GM19035 (cell line): Measurements from ENCODE around the gene PNPLA7.
"Not testable (repeated sequence)": the region's sequence is repeated elsewhere in the genome, so short reads cannot be mapped to it uniquely, and the experiment has no call there.

ENCODE experiments used
- ATAC-seq: cut with Tn5 transposase; IDR thresholded peaks from one replicate; pipeline ENCODE4 v1.9.1; 2021; ENCODE audit not compliant: unreplicated experiment

The PNPLA7 gene

DNA sequence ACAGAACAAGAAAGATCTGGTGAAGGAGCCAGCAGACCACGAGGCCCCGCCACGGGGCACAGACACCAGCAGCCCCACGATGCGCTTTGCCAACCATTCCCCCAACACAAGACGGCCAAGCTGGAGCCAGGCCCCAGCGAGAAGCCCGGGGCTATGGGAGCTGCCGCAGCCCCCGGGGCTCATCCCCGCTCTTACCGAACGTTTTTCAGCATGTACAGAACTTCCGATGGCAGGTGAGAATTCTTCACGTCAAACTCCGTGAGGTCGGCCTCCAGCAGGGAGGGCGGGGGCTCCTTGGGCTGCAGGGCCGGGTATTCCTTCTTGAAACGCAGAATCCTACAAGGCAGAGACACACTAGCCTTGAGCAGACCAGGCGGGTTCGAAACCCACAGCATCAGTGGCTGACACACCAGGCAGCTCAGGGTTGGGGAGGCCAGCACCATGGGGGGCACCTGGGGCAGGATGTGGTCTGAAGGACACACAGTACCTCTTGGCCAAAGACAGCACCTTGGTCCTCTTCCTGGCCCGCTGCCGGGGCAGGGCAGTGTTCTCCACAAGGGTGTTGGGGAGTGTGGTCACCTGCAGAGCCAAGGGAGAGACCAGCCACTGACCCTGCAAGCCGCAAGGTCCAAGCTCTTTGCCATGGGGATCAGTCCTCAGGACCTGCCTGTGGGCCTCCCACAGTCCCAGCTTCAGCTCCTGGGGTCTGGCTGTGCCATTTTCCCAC, 6.8 kb downstream of the PNPLA7 start:
- ATAC-seq, result no peak

DNA sequence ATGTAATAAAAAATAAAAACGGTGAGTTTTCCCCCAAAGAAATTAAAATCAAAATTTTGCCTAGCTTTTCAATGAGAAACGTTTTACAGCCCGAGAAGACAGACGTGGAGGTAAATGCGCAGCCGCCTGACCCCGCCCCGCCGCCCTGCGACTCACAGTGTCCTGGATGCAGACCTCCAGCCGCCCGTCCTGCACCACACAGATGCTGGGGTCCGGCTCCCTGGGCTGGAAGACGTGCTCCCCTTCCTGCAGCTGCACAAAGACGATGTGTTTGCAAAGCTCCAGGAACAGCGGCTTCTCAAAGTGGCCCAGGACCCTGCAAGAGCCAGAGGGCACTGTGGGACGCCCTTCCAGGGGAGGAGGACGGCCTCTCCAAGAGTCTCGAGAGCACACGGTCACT, 7.7 kb downstream of the PNPLA7 start:
- no peak for ATAC-seq

DNA sequence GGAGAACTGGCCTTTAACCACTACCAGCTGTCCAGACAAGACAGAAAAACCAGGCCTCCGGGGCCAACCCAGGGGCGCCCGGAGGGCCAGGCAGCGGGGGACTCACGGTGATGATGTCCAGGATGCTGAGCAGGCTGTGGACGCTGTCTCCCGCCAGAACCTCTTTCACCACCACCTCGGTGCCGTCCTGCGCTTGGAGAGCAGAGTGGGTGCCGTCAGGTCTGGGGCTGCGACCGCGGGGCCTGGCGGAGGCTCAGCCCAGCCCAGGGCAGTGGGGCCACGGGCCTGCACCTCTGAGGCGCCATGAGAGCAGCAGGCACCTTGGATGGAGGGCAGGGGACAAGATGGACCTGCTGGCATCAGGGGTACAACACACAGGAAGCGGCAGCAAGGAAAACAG, 9.7 kb downstream of the PNPLA7 start:
- no peak for ATAC-seq

DNA sequence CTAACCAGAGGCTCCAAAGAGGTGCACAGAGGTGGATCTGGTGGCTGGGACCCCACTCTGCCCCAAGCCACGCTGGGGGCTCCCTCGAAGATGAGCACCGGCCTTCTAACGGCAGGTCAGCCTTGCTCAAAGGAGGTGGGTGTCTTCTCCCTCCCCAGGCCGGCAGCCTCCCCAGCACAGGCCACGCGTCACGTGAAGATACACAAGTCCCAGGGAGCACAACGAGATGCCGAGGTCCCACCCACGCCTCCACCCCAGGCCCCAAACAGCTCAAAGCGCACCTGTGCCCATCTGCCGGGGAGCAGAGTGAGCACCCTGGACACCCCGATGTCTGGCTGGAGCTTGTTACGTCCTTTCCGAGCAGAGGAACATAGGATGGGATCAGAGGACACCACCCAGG, 12.1 kb downstream of the PNPLA7 start:
- ATAC-seq, result no peak

DNA sequence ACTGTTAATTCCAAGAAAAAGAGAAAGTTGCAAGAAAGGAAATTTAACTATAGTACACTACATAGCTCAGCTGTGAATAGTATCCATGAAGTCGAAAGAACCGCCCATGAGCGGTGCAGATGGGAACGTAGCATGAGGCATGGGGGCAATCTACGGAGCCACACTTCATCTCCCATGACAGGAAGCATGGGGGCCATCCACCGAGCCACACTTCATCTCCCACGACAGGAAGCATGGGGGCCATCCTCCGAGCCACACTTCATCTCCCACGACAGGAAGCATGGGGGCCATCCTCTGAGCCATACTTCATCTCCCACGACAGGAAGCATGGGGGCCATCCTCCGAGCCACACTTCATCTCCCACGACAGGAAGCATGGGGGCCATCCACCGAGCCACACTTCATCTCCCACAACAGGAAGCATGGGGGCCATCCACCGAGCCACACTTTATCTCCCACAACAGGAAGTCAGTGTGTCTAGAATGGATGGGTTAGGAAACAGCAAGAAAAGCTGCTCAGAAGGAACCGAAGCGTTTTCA, 13.5 kb downstream of the PNPLA7 start:
- not testable (repeated sequence) for ATAC-seq

DNA sequence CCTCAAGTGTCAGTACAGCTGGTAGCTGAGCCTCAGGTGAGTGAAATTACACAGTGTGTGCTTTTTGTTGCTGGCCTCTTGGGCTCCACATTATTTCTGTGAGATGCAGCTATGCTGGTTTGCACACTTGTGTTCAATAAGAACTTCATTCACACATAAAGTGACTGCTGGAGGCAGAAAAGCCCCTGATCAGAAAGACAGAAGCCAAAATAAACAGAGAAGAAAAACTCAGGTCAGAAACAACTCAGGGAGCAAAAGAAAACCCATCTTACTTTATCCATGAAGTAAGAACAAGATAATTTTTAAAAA, 15.1 kb downstream of the PNPLA7 start:
- ATAC-seq, result no peak

DNA sequence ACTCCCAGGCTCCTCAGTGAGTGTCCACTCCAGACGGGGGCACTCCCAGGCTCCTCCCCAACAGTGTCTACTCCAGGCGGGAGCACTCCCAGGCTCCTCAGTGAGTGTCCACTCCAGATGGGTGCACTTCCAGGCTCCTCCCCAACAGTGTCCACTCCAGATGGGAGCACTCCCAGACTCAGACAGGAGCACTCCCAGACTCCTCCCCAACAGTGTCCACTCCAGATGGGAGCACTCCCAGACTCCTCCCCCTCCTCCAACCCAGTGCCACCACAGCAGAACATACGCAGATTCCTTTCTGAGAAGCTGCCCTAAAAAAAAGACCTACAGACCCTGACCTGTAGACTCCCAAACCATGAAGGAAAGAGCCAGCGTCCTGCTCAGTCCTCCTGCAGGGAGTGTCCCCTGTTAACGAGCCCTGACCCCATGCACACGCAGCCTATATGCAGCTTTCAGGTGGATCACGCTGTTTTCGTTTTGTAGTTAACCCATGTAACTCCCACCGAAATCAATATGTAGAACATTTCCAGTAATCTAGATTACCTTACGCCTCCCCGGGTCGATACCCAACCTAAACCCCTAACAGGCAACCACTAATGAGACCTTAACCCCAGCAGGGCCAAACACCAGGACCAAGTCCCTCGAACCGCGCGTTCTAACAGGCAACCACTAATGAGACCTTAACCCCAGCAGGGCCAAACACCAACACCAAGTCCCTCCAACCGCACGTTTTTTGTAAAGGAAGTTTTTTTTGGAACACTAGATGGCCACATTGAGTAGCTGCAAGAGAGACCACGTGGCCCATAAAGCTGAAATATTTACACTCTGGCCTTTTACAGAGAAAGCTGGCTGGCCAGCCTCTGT, 15.7 kb downstream of the PNPLA7 start:
- ATAC-seq, result no peak

DNA sequence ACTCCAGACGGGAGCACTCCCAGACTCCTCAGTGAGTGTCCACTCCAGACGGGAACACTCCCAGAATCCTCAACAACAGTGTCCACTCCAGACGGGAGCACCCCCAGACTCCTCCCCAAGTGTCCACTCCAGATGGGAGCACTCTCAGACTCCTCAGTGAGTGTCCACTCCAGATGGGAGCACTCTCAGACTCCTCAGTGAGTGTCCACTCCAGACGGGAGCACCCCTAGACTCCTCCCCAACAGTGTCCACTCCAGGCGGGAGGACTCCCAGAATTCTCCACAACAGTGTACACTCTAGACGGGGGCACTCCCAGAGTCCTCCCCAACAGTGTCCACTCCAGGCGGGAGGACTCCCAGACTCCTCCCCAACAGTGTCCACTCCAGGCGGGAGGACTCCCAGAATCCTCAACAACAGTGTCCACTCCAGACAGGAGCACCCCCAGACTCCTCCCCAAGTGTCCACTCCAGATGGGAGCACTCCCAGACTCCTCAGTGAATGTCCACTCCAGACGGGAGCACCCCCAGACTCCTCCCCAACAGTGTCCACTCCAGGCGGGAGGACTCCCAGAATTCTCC, 17.2 kb downstream of the PNPLA7 start:
- not testable (repeated sequence) for ATAC-seq

DNA sequence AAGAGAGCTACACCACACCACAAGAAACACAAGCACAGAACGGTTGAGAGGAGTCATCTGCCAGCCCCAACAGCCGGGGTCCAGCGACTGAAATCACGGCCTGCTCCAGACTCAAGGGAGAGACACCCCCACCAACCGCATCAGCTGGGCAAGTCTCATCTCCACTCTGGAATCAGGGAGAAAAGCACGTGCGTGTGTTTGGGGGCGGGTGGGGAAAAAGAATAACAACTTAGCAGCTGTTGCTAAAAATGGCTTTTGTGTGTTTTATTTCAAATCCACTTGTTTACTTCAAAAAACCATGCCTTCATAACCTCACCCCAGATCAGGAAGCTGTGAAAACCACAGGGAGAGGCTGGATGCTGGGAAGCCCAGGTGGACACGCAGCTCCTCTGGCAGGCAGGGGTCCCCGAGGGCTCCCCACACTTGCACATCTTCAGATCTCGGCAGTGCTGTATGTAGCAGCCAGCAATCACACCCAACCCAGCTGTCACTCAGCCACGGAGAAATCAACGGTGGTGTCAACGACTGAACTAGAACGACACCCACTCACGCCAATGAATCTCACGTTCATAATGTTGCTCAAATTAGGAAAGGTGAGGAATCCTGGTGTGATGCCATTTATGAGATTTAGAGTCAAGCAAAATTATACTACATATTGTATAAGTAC, 19.0 kb downstream of the PNPLA7 start:
- ATAC-seq, result no peak

DNA sequence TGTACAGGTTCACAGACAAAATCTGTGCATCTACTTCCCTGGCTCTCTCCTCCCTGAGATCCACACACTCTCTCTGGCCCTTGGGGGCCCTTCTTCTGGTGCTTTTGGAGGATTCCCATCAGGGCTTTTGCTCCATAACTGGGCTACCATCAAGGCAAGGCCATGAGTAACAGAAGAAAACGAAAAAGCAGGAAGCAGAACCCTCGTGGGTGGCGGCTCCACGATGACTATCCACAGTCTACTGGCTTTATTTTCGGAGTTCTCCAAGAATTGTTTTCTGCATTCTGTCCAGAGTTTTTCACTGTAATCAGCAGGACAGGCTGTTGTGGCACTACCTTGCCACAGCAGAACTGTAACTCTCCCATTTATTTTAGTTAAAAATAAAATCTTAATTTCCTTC, 19.9 kb downstream of the PNPLA7 start:
- no peak for ATAC-seq

DNA sequence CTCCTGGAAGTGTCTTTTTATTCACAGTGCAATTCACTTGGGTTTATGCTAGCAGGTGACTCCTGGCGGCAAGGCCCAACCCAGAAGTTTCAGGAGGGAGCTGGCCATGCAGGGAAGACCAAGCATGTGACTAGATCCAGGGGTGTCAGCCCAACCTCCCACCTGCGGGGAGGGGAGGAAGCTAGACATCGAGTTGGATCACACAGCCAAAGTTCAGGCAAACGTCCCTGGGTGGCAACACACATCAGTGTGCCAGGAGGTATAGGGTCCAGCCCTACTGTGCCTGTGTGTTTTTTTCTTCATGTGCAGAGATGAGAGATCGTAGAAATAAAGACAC, 25.3 kb downstream of the PNPLA7 start:
- no peak for ATAC-seq

DNA sequence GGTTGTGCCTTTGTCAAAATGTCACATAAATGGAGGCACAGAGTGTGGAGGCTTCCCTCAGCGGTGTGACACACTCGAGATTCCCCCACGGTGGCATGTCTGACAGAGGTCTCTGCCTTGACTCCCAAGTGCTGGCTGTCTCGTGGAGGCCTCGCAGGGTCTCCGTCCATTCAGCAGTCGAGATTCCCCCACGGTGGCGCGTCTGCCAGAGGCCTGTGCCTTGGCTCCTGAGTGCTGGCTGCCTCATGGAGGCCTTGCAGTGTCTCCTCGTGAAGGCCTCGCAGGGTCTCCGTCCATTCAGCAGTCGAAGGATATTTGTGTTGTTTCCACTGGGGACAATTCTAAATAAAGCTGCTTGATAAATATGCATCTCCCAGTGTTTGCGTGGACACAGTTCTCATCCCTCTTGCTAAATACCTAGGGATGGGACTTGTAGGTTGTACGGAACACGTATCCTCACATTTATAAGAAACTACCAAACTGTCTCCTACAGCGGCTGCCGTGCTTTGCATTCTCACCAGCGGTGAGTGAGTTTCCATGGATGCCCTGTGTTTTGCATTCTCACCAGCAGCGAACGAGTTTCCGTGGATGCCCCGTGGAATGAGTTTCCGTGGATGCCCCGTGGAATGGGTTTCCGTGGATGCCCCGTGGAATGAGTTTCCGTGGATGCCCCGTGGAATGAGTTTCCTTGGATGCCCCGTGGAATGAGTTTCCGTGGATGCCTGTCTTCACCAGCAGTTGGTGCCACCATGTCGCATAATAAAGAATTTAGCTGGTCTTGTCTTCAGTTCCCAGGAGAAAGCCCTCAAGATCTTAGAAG, 25.8 kb downstream of the PNPLA7 start:
- no peak for ATAC-seq

DNA sequence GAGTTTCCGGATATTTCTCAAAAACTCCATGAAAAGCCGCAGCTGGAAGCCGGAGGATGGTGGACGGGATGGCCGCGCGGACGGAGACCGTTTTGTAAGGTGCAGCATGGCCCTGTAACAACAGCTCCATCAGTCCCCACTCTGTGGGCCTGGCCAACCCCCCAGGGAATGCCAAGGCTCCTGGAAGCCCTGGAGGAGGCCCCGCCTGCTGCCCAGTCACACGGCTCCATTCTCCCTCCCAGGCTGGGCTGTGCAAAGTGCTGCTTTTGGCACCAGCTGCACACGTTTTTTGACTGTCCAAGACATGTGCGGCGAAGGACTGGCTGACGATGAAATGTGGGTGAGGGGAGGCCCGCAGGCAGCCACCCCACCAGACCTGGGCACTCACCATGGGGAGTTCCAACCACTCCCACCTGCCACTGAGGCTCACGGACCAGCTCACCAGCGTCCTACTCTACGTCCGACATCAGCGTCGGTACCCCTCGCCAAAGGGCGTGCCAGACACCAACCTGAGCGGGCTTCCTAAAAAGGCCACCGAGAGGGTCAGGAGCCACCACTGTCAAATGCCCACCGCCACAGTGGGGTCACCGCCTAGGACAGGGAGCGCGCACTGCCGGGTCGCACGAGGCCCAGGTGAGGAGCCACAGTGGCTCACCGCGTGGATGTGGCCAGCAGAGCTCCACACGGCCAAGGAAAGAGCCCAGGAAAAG, 27.3 kb downstream of the PNPLA7 start:
- no peak for ATAC-seq

DNA sequence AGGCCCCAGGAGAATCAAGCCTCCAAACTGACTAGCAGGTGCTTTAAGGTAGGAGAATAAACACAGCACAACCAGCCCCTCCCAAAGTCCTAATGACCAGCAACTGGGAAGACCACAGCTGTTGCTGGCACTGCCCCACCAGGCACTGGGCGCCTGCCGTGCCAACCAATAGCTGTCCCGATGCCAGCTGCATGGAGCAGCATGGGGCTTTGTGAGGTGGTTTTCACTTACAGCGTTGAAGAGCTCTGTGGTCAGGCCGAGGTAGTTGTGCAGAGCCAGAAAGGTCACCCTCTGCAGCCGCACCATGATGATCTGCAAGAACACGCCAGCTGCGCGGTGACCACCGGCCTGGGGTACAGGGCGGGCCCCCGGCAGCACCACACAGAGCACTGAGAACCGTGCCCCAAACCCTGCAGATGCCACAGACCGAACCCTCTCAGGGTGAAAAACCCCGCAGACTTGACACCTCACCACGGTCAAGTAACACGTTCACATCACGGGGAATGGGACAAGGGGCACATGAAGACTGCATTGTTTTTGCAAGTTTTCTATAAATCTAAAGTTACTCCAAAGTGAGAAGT, 28.7 kb downstream of the PNPLA7 start:
- ATAC-seq, result no peak

DNA sequence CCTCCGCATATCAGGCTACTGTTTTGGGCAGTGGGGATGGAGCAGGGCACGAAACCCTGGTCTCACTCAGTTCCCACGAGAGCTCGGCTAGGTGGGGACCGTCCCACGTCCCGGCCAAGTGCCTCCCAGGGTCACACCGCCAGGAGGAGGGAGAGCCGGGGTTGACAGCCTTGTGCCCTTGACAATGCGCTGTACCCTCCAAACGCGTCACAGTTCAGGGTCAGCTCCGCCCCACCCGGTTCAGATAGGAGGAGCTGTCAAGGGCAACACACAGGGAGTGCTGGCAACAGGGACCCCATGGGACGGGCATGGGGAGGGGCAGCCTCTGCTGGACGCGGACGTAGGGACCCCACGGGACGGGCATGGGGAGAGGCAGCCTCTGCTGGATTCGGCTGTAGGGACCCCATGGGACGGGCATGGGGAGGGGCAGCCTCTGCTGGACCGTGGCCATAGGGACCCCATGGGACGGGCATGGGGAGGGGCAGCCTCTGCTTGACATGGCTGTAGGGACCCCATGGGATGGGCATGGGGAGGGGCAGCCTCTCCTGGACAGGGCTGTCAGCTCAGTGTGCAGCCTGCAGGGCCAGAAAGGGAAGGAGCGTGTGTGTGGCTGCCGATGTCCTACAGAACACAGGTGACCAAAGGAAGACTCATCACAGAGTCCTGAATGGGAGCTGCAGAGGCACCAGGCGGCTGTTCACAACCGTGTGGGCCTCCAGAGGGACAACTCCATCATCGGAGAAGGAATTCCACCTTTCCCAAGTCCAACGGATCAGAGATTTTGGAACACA, 29.4 kb downstream of the PNPLA7 start:
- ATAC-seq, result no peak

DNA sequence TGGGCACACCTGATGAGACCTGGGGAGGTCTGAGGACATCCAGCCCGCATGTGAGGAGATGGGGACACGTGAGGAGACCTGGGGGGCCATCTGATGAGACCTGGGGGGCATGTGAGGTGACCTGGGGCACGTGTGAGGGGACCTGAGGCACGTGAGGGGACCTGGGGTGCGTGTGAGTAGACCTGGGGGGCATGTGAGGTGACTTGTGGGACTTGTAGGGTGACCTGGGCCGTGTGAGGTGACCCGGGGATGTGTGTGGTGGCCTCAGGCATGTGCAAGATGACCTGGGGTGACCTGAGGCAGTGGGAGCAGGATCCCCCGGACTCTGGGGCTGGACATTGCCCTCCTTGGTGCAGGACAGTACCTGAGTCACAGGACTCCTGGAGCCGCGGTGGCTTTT, 30.6 kb downstream of the PNPLA7 start:
- ATAC-seq, result no peak

DNA sequence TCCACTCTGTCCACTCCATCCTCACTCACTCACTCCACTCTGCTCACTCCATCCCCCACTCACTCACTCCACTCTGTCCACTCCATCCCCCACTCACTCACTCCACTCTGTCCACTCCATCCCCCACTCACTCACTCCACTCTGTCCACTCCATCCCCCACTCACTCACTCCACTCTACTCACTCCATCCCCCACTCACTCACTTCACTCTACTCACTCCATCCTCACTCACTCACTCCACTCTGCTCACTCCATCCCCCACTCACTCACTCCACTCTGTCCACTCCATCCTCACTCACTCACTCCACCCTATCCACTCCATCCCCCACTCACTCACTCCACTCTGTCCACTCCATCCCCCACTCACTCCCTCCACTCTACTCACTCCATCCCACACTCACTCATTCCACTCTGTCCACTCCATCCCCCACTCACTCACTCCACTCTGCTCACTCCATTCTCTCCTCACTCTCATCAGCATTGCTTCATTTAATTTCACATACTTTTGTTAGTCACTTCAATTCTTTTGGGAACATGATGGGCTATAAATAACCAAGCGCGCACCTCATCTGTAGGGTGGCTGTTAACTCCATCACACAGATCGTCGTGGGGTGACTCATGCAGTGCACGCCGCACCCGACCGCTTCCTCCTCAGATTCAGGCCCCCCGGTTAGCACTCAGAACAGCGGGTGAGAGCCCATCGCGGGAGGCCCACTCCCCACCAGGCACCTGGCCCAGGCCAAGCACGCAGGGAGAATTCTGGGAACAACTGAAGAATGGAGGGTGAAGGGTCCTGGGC, 31.3 kb downstream of the PNPLA7 start:
- ATAC-seq, result not testable (repeated sequence)
